Parietal lobe (tissue), 1 donor: Measurements from ENCODE around the gene LBR. TPM values are rescaled to one million over a fixed set of nuclear protein-coding genes. Genes with fewer than 3 reads are reported as not detected.

Experiments
- total RNA-seq: library from RNA; depleted of rRNA; stranded (reverse); fragments of >200 nt; gene quantifications from one replicate; pipeline ENCODE4 v1.2.3, GENCODE V29; 2014

LBR gene
- 117 TPM for total RNA-seq

DNA sequence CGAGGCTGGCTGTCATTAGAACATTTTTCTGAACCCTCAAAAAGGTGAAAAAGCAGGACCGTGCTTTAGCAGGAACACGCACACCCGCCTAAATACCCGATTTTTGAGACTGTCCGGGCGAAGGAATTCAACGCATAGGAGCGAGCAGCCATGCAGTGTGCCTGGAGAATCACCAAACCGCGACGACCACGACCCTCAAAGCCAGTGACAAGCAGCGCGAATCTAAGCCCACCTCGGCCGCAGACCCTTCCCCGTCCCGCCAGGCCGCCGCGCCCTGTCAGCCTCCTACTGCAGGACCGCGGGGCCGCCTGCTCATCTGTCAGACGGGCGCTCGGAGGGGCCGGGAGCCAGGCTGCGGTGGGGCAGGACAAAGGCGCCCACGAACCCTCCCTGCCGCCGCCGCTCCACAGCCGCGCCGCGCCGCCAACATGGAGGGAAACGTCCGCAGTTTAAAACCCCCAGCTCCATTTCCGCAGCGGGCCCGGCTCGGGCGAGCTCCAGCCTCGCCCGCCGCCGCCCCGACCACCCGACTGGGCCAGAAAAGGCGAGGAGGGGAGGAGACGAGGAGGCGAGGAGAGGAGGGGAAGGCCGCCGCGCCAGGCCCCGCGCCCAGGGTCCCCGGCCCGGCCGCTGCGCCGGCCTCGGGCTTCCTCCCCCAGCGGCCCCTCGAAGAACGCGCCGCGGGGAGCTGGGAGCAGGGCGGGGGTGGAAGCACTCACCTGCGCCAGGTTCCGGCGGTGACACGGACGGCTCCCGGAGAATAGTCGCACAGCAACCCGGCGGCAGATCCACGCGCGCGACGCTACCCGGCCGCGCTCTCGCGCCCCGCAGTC, at the start of gene LBR:
Gene LBR, minus strand, starts transcription at position 804 of the 833 bp plus-strand sequence. CDS start 3,963 bp downstream, outside the sequence.

Other genes starting within 250 kb of the LBR start
- gene ENAH, start 225.1 kb upstream of the LBR start, total RNA-seq = 109 TPM